GM10847 (cell line): ENCODE data around the gene ZNF559.

Experiments
- POLR2A ChIP-seq: IDR thresholded peaks from 2 replicates; pipeline ENCODE4 v1.6.1; 2011; ENCODE audit not compliant: insufficient read length; ENCODE audit errors: extremely low read depth

The ZNF559 gene

DNA sequence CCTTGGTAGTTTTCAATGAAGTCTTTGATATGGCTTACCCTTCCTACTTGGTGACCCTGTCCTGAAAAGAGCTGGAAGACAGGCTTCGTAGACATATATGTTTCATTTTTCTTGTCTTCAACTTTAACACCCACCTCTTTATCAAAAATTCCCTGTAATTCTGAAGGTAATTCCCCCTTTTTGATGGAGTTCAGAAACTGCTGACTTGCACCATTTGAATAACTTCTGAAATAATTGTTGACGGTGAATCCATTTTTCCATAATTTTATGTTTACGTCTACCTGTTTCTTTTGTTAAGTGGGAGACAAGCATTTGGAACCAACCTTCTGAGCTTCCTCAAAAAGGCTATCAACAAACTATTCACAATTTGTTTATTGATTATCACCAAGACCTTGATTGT is 24.3 kb downstream of the ZNF559 start:
- no peak for TF ChIP-seq POLR2A

DNA sequence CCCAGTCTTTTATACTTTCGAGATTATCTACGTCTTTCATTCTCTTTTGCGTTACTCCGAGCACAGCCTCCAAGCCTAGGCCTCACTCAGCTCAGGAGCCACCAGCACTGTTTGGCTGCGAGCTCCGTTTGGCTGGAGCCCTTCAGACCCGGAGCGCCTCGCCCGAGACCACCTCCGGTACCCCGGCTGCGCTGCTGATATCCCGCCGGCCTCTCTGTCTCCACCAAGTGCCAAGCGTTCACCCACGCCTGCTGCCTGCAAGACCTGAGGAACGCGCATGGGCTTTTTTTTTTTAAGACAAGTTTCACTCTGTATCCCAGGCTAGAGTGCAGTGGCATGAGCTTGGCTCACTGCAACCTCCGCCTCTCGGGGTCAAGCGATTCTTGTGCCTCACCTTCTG is 24.7 kb downstream of the ZNF559 start:
- TF ChIP-seq POLR2A, result no peak

DNA sequence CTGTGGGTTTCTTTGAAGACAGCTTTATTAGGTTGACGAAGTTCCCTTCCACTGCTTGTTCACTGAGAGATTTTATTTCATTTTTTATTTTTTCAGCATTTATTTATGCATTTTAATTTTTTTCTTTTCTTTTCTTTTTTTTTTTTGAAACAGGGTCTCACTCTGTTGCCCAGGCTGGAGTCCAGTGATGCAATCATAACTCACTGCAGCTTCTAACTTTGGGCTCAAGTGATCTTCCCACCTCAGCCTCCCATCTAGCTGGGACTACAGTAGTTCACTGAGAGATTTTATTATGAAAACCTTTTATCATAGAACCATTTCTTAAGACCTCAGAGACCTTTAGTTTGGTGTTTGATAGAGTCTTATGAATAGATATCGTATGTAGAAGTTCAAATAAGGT is 28.5 kb downstream of the ZNF559 start:
- TF ChIP-seq POLR2A, result no peak

DNA sequence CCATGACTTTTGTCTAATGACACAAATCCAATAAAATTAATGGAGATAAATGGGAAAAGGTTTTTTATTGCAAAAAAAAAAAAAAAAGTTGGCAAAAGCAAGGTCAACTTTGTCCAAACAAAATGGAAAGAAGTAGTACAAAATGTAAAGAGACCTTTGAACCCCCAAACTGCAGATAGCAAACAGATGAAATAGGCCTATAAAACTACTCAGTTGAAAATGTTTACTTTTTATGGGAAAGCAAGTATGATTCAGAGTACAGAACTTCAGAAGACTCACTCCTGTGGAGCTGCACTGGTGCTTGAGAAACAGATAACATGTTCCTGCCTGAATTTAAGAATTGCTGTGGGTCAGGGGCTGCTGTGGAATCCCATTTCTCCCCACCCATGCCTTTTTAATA is 29.0 kb downstream of the ZNF559 start:
- TF ChIP-seq POLR2A, result no peak

DNA sequence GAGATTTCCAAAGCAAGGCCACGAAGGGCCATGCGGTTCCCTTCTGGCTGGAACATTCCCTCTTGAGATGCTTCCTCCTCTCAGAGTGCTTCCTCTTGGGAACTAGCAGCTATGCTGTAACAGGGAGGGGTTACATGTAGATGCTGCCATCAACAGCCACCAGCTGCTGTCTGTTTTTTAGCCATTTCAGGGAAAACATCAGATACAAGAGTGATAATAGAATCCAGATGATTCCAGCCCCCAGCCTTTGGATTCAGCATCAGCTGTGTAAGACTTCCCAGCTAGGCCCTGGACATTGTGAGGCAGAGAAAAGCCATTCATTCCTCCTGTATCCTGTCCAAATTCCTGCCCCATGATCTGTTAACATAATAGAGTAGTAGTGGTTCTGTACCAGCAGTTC is 30.7 kb downstream of the ZNF559 start:
- TF ChIP-seq POLR2A, result no peak

DNA sequence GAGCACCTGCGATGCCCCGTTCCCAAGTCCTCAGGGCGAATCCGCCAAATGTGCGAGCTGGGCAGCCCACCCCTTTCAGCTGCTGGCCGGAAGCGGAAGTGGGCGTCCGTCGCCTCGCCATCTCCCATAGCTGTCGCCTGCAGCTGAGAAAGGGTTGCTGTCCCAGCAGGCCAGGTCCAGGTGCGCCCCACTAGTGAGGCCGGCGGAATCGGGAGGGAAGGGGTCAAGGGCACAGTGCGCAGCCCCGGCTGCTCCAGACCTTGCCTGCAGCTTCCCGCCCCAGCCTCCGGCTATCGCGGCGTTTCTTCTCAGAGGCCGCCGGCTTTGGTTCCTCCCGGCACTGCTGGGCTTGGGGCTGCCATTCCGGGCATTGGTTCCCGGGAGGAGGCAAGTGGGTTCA is 38.9 kb downstream of the ZNF559 start, which contains the start of gene ZNF177:
Gene ZNF177, plus strand, starts transcription at position 109 of the 400 bp plus-strand sequence. CDS start 15,299 bp downstream, outside the sequence.
- no peak for TF ChIP-seq POLR2A

DNA sequence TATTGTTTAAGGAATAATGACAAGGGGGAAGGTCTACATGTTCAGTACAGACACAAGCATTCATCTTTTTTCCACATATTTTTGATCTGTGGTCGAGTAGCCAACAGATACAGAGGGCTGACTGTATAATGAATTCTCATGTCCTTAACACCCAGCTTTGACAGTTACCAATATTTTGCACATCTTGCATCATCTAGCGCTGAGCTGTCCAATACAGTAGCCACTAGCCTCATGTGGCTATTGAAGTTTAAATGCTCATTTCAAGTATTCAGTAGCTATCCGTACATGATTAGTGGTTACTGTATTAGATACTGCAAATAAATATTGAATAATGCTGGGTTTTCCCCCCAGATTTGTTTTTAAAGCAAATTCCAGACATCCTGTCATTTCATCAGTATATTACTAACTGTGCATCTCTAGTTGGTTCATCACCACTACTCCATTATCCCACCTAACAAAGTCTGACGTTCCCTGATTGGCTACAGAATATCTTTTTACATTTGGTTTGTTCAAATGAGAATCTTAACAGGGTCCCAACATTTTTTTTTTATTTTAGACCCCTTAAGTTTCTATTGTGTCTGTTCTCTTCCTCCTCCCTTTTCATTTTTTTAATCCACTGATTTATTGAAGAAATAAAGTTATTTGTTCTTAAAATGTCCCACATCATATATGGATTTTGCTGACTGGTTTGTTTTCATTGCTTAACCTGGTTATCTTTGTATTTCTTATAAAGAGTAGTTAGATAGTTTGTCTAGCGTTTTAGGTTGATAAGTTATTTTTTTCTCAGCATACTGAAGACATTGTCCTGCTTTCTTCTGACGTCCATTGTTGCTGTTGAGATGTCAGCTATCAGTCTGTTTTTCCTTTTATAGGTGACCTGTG is 47.0 kb downstream of the ZNF559 start:
- TF ChIP-seq POLR2A, result no peak

DNA sequence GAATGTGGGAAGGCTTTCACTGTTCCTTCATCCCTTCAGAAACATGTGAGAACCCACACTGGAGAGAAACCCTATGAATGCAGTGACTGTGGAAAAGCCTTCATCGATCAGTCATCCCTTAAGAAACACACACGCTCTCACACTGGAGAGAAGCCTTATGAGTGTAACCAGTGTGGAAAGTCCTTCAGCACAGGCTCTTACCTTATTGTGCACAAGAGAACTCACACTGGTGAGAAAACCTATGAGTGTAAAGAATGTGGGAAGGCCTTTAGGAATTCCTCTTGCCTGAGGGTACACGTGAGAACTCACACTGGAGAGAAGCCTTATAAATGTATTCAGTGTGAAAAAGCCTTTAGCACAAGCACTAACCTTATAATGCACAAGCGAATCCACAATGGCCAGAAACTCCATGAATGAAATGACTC is 57.4 kb downstream of the ZNF559 start:
- no peak for TF ChIP-seq POLR2A
